HPDE6-E6E7 (cell line): ENCODE measurements around the gene HOTAIR.

Experiments
- DNase-seq: peaks from one replicate; pipeline ENCODE4 v3.0.0; 2011; ENCODE audit warnings: missing footprints; ENCODE audit errors: extremely low spot score

The HOTAIR gene

DNA sequence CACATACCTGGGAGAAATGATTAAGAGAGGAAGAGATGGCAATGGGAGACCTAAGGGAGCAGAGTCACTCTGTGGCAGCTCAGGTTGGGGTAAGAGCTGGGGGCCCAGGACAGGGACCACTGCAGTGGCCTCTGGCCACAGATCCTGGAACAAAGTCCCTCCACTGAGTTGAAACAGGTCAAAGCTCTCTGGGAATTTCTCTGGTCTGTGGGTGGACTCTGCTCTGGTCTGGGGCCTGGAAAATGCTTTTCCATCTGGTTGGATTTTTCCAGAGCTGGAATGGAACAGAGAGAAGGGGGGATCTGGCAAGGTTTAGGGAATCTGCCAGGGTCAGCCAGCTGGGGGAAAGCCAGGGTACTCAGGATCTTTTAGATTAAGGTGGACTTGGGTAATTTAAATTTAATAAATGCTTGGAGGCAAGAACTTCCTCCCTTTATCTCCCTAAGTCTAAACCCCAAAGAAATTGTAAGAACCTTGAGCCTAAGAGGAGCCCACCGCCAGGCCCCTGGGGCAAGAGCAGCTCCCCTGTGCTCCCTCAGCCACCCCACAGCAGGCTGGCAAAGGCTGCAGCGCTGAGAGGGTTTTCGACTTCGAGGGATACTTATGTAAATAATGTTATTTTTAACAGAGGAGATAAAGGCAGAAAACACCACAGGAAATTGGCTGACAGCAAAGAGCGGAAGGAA, 13.9 kb upstream of the HOTAIR start:
- no peak for DNase-seq

DNA sequence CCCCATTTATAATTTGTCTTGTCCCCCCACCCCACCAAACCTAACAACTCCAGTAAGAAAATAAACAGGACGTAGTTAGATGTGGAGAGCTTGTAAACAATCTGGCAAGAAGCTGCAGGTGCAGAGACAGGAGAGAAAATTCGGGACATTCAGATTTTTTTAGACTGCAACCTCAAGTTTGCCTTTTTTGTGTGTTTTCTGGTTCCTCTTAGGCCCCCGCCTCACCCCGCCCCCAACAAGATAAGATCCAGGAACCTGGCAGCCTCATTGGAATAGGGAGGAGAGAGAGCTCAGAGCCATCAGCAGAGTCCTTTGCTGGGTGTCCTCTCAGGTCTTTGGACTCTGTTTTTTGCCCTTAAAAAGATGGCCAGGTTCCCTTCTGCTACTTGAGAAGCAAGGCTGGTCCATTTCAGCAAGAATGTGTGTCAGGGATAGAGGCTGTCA, 13.1 kb upstream of the HOTAIR start:
- DNase-seq: no peak

GRCh38 chr12:53986686-53987483, 12.1 kb upstream of the HOTAIR start:
- no peak for DNase-seq

DNA sequence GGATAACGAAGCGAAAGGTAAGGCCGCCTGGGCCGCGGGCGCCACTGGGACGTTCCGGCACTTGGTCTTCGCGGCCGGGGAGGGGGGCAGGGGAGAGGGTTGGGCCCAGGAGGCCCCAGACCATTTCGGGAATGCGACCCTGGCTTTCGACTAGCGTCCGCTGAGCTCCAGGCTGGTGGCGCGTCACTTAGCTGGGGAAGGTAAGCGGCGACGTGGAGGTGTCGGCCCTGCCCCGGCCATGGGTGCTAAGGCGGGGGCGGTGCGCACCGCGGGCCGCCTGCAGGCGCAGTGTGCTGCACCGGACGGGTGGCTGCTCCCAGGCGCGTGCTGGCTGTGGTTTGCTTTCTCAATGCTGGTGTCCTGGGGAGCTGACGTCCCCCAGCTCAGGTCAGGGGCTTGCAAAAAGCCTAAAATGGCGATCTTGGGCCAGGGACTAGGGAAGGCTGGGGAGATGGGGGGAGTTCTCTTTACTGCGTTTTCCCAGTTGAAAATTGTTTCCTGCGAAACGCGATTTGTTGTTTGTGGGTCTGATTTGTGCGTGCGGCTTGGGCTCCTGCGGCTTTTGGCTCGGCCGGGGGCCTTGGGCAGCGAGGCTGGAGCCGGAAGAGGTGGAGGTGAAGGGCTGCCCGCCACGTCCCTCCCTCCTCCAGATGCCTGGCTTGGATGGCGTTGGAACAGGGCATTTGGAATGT, 11.4 kb upstream of the HOTAIR start:
- no peak for DNase-seq

GRCh38 chr12:53985692-53985993, 10.9 kb upstream of the HOTAIR start:
- no peak for DNase-seq

- DNase-seq: no peak
These were observed 10.3 kb upstream of the HOTAIR start, which contains the start of gene HOXC10 for GRCh38 chr12:53984901-53985691. Gene HOXC10 (plus strand): TSS chr12:53985146. CDS start chr12:53985260, 114 bp downstream.

DNA sequence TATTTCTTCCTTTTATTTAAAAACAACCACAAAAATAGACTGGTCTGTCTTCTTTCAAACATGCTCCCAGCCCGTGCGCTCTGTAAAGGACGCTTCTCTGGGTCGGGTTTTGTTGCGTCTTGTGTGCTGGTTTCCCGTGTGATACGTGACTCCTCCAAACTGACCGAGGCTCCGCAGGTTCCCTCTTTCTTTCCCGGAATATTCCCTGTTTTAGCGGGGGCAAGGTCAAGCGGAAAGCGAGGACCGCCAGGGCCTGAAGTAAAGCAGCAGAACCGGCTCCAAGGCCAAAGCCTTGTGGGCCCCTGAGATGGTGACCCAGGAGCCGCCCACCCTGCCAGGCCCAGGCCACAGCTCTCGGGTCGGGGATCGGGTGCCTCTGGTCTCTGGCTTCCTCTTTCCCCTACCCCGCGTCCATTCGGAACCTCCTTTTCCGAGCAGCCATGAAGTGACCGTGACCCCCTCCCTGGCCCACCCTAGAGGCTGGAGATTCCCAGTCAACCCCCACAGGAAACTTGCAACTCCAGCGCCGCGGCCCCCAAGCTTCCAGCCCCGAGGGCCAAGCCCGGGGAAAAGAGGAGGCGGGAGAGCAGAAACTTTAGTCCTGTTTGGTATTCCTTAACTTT, 9.3 kb upstream of the HOTAIR start:
- no peak for DNase-seq

DNA sequence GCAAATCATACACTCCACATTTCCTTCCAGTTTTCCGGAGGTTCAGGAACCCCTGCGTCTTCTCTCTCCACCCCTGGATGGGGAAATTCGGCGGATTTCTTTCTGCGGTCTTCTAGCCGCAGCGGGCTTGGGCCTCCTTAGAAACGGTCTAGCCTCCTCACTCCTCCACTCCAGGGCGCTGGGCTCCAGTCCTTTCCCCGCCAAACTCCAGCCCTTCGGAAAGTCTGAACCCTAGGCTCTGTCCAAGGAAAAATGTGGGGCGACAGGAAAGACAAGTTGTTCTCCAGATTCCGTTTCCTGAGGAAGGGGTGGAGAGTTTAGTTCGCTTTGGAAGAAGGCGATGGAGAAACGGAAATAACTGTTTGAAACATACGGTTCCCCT, 8.8 kb upstream of the HOTAIR start:
- DNase-seq: no peak

DNA sequence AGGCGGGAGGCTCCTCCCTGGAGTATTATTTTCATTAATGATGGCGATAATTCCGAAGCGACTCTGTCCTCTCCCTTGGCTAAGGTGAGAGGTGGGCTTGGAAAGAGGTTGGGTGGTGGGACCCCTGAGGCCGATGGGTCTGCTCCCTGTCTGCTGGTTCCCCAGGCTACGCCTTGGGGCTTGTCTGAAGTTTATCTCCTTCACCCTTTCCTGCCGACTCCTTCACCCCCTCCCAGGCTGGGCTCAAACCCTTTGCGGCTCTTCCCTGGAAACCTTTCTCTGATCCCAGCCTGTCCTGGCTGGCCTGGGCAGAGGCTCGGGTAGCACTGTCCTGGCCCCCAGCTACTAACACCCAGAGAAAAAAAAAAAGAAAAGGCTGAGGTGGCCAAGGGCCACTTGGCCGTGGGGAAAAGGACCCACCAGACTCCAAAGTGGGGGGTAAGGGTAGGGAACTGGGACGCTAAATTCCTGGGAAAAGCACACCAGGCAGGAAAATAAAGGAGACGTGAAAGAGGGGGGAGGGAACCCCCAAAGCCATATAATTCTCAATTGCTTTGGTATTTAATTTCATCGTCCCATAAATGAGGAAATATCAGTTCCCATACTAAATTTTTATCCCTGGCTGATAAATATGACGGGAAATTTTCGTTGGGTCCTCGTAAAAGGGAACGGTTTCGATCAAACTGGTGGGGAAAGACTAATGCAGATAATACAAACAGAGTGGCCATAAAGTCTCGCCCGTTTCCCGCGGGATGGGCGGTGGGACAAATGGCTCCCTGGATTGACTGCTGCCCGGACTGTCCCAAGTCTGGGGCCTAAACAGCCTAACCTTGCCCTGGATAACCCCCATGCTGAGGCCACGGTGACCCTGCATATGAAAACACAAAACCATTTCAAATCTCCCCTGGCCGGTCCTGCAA, 8.2 kb upstream of the HOTAIR start:
- DNase-seq: no peak

- DNase-seq: no peak
These were observed 7.1 kb upstream of the HOTAIR start for GRCh38 chr12:53981634-53982565.

DNA sequence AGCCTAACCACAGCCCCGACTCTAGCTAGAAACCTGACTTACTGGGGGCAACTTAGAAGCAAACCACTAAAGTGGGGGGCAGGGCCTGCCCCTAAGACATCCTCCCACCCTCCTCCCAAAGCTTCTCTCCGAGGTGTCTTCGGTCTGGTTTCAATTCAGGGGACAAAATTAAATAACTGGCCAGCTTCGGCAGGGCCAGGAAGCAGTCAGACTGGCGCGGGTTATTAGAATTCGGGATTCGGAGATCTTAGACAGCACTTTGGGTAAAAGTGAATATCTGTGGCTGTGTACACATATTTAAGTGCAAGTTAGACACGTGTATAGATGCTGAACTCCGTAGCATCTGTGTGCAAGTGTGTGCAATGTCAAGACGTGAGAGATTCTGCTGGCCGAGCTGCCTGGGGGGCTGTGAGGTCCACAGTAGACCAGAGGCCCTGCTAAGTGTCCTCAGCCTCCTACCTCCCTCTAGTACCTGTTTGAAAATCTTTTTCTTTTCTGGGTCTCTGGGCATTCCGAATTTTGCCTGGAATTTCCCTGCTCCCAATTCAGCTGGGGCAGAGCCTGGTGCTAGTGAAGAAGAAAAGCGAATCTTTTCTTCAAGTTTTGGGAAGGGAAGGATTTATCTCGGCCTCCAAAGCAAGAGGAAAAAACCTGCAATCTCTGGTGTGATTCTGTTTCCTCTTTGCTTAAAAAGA, 6.2 kb upstream of the HOTAIR start:
- no peak for DNase-seq

GRCh38 chr12:53980104-53980801, 5.5 kb upstream of the HOTAIR start:
- DNase-seq: no peak

GRCh38 chr12:53978477-53979356, 4.0 kb upstream of the HOTAIR start:
- DNase-seq: no peak

DNA sequence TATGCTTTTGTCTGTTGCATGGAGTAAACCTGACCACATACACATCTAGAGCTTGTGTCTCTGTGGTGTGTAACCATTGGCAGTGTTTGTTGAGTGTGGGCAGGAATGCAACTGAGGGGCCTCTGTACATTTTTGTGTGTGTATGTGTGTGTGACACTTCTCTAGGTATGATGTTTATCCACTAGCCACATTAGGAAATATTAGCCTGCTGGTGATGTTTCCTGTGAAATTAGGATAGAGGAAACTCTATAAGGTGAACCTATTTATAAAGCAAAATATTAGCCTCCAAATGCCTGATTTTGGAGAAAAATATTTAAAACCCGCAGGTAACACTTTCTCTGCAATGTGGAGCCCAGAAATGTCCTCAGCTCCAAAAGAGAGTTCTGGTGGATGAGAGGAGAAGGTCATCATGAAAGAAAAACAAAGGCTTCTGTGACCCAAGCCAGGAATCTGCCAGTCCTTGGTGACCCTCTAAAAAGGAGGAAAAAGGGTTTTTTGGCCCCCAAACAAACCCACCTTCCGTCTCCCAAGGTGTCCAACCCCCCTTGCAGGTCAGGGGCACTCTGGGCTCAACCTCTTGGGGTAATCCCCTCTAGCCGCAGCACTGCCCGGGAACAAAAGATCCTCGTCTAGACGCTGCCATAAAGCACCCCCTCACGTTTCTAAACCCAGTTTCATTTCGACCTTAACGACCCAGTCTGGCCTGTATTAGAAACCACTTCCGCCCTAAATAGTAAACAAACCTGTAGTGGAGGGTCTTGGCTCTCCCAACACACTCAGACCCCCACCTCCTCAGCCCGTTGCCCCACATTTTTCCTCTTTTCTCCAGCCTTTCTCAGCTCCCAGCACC, 3.1 kb upstream of the HOTAIR start:
- no peak for DNase-seq

- no peak for DNase-seq
These were observed 2.3 kb upstream of the HOTAIR start for GRCh38 chr12:53976823-53977595.
